Stimulated activated CD4-positive, alpha-beta T cell treated with anti-CD3 and anti-CD28 coated beads, Interleukin-4, amount 100 ng/mL, for 4 hours (primary cell): ENCODE data around the gene TANGO2.

Source experiments
- DNase-seq, 2 experiments: peaks; one replicate each; pipeline ENCODE4 v3.0.0-alpha.2; 2020

The TANGO2 gene

GRCh38 chr22:20052309-20053259 is 31.7 kb downstream of the TANGO2 start:
- DNase-seq: no peak

DNA sequence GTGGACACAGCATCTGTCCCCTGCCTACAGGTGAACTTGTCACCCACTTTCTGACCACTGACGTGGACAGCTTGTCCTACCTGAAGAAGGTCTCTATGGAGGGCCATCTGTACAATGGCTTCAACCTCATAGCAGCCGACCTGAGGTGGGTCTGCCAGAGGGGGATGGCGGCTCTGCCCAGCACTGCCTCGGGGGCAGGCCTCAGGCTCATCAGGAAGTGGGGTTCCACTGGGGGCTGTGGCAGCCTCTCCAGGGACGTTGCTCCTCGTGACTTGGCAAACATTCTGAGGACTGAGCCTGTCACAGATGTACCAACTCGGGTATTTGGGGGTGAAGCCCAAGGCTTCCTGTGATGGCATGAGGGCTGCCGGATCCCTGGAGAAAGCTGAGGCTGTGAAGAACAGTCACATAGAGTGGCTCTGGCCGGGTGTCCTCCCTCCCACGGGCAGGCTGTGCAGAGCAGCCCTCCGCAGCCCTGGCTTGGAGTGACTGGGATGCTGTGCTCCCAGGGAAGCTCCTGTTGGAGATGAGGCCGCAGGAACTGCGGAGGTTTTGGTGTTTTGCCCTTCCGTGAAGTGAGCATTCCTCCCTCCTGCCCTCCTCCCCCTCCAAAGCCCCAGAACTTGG is 32.6 kb downstream of the TANGO2 start:
- DNase-seq: no peak

DNA sequence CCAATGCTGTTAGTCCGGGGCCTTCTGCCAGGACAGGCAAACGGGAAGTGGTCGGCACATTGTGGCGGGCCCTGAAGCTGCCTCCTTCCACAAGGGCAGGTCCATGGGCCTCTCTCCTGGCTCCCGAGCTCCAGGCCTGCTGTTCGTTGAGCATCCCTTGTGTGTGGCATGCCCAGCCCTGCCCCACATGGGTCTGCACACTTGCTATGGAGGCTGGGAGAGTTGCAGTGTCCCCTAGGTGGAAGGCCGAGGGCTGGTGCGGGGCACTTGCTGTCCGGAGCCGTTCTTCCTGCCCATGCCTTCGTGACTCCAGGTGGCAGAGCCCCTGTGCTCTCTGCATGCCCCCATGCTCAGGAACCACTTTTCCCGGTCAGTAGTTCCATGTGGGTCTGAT is 33.1 kb downstream of the TANGO2 start:
- DNase-seq: no peak

- no peak for DNase-seq
Measured at GRCh38 chr22:20054485-20054884, 33.6 kb downstream of the TANGO2 start.

DNA sequence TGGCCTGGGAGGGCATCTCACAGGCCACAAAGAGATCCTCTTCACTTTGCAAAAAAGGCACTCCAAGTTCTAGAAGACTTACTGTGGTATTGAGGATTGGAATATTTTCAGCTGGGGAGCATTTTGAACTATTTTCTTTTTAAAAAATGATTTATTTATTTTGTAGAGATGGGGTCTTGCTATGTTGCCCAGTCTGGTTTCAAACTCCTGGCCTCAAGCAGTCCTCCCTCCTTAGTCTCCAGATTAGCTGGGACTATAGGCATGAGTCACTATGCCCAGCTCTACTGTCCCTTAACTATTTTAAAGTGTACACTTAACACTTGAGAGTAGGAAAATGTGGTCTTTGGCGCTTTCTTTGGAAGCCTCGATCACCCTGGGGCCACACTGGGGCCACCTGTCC is 34.2 kb downstream of the TANGO2 start:
- no peak for DNase-seq

- no peak for DNase-seq
Measured at GRCh38 chr22:20055654-20056053, 34.7 kb downstream of the TANGO2 start.

DNA sequence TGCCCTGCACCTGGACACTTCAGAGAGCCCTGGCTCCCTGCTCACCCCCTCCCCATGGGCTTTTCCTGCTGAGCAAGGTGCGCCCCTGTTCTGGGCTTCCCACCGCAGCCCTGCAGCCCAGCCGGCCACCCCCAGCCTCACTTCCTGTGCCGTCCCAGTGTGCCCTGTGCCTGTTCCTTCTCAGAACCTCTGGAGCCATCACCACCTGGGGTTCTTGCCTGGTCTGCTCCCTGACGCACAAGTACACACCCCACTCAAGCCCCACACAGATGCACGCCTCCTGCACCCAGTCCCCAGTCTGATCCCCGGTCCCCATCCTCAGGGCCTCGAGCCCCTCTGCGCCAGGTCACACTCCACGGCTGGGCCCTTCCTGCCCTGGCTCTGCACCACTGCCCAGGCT is 35.3 kb downstream of the TANGO2 start:
- DNase-seq: no peak

DNA sequence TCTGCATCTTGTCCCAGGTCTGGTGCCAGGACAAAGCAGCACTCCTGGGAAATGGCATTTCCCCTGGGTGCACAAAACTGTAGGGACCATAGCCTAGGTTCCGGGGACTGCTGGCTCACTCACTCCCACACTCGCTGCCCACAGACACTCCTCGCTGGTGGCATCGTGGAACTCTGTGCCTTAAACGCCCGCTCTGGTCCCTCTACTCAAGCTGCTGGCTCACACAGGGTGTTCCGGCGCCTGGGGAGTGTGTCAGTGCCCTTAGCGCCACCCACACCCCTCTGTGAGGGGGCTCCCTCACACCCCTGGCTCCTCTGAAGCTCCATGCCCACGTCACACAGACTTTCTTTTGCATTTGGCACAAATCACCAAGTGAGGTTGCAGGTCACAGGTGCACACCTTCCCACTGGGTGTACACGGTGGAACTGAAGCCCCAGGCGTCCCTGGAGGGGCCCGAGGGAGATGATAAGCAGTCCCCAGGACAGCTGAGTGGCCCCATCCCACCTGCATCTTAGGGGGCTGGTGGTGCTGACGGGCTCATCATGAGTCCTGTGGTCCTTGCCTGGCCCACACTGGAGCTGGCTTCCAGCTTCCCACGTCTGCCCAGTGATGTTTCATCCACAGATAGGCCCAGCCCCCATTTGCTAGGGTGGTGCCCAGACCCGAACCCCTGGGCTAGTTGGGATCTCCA is 35.9 kb downstream of the TANGO2 start:
- no peak for DNase-seq

- no peak for DNase-seq
Measured at GRCh38 chr22:20057596-20058268, 36.8 kb downstream of the TANGO2 start.

DNA sequence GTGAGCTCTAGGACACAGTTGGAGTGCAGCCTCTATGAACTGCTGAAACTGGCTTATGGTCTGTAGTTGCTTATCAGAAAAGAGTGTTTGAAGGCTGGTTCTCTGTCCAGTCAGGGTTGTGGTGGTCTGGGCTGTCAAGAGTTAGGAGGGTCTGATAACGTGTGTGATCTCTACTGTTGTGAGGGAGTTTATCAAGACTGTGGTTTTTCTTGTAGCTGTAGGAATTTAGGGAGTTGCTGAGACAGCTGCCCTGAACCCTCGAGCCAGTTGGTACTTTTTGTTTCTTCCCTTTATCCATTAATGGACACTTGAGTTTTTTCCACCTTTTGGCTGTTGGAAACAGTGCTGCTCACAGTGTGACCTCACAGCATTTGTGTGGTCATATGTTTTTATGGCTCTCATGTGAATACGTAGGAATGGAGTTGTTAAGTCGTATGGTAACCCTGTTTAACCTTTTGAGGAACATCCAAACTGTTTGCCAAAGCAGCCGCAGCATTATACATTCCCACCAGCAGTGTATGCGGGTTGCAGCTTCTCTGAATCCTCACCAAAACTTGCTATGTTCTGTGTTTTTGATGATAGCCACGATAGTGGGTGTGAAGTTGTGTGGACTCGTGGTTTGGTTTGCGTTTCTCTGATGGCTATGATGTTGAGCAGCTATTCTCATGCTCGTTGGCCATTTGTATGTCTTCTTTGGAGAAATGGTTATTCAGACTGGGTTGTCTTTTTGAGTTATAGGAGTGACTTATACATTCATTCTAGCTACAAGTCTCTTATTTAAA is 38.3 kb downstream of the TANGO2 start:
- DNase-seq: no peak

DNA sequence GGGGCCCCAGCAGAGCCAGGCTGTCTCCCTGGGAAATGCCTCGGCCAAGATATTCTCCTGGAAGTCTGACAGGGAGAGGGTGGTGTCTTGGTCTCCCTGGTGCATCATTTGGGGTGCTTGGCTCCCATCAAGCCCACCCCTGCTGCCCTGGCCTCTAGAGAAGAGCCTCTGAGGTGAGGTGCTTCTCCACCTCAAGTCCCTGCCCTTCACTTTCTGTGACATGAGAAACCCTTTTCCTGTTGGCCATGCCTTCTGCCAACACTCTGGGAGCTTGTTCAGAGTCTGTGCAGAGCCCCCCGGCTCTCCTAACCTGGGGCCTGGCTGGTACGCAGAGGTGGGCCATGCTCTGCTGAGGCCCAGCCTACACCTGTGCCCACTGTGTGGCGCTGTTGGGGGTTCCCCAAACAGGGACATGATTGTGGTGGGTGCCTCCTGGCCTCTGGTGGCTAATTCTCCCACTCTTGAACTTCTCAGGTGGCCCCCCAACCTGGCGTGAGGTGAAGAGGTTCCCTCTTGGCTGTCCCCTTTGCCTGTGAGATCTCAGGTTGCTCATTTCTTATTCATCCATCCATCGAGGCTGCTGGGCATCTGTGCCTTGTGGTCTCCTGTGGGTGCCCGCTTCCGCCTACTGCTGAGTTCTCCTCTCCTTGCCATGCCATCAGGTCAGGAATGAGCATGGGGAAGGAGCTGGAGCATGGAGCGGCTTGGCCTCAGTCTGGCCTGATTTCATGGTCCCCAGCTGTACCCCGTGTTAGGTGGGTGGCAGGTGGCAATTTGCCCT is 40.0 kb downstream of the TANGO2 start:
- DNase-seq: no peak

DNA sequence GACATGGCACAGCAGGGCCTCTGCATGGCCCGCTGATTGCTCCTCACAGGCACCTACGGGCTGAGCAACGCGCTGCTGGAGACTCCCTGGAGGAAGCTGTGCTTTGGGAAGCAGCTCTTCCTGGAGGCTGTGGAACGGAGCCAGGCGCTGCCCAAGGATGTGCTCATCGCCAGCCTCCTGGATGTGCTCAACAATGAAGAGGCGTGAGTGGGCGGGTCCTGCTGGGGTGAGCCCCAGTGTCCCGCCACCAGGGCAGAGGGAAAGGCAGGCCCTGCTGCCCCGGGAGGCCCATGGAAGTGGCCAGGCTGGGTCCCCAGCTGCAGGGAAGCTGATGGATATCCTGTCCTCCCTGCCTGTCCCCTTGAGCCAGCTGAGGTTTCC is 40.6 kb downstream of the TANGO2 start:
- DNase-seq: no peak

- DNase-seq: no peak
Measured at GRCh38 chr22:20062043-20062765, 41.3 kb downstream of the TANGO2 start.

DNA sequence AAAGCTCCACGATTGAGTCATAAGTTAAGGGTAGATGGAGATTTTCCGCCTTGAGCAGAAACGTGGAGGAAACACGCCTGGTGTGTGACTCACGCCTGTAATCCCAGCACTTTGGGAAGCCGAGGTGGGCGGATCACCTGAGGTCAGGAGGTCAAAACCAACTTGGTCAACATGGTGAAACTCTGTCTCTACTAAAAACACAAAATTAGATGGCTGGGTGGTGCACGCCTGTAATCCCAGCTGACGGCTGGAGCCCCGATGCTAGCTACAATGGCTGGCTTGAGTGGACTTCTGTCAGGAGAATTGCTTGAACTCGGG is 41.8 kb downstream of the TANGO2 start:
- DNase-seq: no peak

DNA sequence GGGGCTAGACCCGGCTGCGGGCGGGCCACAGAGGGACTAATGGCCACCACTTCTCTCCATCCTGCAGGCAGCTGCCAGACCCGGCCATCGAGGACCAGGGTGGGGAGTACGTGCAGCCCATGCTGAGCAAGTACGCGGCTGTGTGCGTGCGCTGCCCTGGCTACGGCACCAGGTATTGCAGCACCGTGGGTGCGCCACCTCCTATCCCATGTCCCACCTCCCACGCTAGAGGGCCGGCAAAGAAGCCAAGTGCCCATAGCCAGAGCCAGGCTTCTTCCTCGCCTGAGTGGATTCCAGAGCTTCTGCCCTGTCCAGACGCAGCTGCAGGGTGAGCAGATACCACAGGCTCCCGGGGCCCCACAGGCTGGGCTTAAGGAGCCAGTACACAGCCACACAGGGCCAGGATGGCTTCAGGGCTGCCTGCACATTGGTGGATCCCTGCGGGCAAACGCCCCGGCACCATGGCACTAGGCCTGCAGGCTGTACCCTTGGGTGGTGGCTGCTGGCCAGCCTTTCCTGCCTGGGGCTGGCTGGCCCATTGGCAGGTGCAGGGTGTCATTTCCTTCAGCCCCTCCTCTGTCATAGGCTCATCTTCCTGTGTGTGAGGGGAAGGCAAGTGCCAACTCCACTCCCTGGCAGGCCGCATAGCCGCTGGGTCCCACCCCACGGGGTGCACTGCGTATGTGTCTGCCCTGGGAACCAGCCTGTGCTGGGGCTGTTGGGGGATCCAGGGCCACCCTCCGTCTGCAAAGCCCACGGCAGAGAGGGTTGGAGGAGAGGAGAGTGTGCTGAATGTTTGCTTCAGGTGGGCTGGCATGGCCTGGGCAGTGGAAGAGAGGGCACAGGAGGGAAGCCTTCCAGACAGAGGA is 42.6 kb downstream of the TANGO2 start:
- DNase-seq: no peak

DNA sequence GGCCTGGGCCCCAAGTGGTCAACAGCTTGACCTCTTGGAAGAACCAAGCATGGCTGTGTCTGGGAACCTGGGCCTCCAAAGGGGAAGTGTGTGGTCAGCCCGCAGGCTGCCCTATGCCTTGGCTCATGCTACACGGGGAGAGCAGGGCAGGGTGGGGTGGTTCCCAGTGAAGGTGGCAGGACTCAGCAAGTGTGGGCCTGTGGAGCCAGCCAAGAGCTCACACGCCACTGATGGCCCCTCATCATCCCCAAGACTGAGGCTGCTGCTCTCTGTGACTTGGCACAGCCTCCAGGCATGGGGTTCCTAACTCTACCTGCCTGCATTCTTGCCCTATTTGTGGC is 43.2 kb downstream of the TANGO2 start:
- DNase-seq: no peak

DNA sequence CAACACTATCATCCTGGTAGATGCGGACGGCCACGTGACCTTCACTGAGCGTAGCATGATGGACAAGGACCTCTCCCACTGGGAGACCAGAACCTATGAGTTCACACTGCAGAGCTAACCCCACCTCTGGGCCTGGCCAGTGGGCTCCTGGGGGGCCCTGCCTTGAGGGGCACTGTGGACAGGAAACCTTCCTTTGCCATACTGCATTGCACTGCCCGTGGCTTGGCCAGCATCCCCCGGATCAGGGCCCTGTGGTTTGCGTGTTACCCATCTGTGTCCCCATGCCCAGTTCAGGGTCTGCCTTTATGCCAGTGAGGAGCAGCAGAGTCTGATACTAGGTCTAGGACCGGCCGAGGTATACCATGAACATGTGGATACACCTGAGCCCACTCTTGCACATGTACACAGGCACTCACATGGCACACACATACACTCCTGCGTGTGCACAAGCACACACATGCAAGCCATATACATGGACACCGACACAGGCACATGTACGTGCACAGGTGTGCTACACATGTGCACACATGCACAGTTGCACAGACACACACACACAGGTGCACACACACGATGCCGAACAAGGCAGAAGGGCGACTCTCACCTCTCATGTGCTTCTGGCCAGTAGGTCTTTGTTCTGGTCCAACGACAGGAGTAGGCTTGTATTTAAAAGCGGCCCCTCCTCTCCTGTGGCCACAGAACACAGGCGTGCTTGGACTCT is 43.8 kb downstream of the TANGO2 start:
- no peak for DNase-seq

GRCh38 chr22:20065896-20066616 is 45.1 kb downstream of the TANGO2 start:
- DNase-seq: no peak
